Subcutaneous adipose tissue (tissue), 4 donors: ENCODE results near the gene CAMKMT. TPM values are rescaled to one million over a fixed set of nuclear protein-coding genes. Genes with fewer than 3 reads are reported as not detected.

Source experiments
- CTCF ChIP-seq: fragments of 450-650 bp; IDR thresholded peaks from one replicate; pipeline ENCODE4 v1.5.1; 2016; ENCODE audit warnings: low read depth, mild to moderate bottlenecking, control low read depth, antibody characterized with exemption, moderate library complexity
- total RNA-seq, 4 donors: library from RNA; depleted of rRNA; stranded (reverse); fragments of >200 nt; gene quantifications; one replicate each; pipeline ENCODE4 v1.1.0, GENCODE V29; 2016

The CAMKMT gene
- total RNA-seq, 4 donors from 2014 or later = 7.7 to 14.0 (median 10.3) TPM

GRCh38 chr2:44740678-44741077 is 378.9 kb downstream of the CAMKMT start:
- no peak for TF ChIP-seq CTCF

GRCh38 chr2:44741507-44741906 is 379.8 kb downstream of the CAMKMT start:
- no peak for TF ChIP-seq CTCF

GRCh38 chr2:44742057-44742456 is 380.3 kb downstream of the CAMKMT start:
- TF ChIP-seq CTCF = no peak

- no peak for TF ChIP-seq CTCF
These were observed 381.7 kb downstream of the CAMKMT start for GRCh38 chr2:44743473-44743872.

- no peak for TF ChIP-seq CTCF
These were observed 383.5 kb downstream of the CAMKMT start for GRCh38 chr2:44744961-44745892.

- no peak for TF ChIP-seq CTCF
These were observed 384.4 kb downstream of the CAMKMT start for GRCh38 chr2:44745922-44746766.
